Smooth muscle cell (in vitro differentiated cells): ENCODE measurements around the gene ARL10. TPM values are rescaled to one million over a fixed set of nuclear protein-coding genes. Genes with fewer than 3 reads are reported as not detected.

ENCODE experiments used
- DNase-seq: peaks from one replicate; lab custom pipeline; 2025; ENCODE audit not compliant: unreplicated experiment; lab: John Stamatoyannopoulos, UW
- H2AFZ ChIP-seq: fragments of 200-600 bp; sonication (generic); 2 replicates; pipeline ENCODE4 v1.6.0; 2016; ENCODE audit warnings: antibody characterized with exemption, low read depth, mild to moderate bottlenecking
- H3F3A ChIP-seq: fragments of 200-600 bp; sonication (generic); 2 replicates; pipeline ENCODE4 v1.6.0; 2017; ENCODE audit warnings: antibody characterized with exemption, low read depth
- H3K27ac ChIP-seq: fragments of 200-600 bp; sonication (generic); 2 replicates; pipeline ENCODE4 v1.5.1; 2016; ENCODE audit warnings: low read depth, mild to moderate bottlenecking
- H3K27me3 ChIP-seq: fragments of 200-600 bp; sonication (generic); 2 replicates; pipeline ENCODE4 v1.6.1; 2016; ENCODE audit warnings: low read depth, mild to moderate bottlenecking
- H3K36me3 ChIP-seq: fragments of 200-600 bp; sonication (generic); 2 replicates; pipeline ENCODE4 v1.5.1; 2016; ENCODE audit warnings: low read depth
- H3K4me1 ChIP-seq: fragments of 200-600 bp; sonication (generic); 2 replicates; pipeline ENCODE4 v1.5.1; 2016; ENCODE audit warnings: low read depth
- H3K4me2 ChIP-seq: fragments of 200-600 bp; sonication (generic); 2 replicates; pipeline ENCODE4 v1.6.0; 2016; ENCODE audit warnings: mild to moderate bottlenecking
- H3K4me3 ChIP-seq: fragments of 200-600 bp; sonication (generic); 2 replicates; pipeline ENCODE4 v1.5.1; 2016; ENCODE audit warnings: mild to moderate bottlenecking
- H3K79me2 ChIP-seq: fragments of 200-600 bp; sonication (generic); 2 replicates; pipeline ENCODE4 v1.6.0; 2016; ENCODE audit warnings: low read depth, mild to moderate bottlenecking
- H3K9ac ChIP-seq: fragments of 200-600 bp; sonication (generic); 2 replicates; pipeline ENCODE4 v1.6.0; 2016; ENCODE audit warnings: low read depth
- H3K9me3 ChIP-seq: fragments of 200-600 bp; sonication (generic); replicated peaks from 2 replicates; pipeline ENCODE4 v1.5.1; 2016; ENCODE audit warnings: low read depth
- H4K20me1 ChIP-seq: fragments of 200-600 bp; sonication (generic); 2 replicates; pipeline ENCODE4 v1.6.0; 2016; ENCODE audit warnings: low read depth
- WGBS: methylation state at CpG from one replicate; pipeline ENCODE4 v1.1.7; 2016; ENCODE audit warnings: low lambda C conversion rate; 5-methylcytosine and 5-hydroxymethylcytosine counted together
- polyA plus RNA-seq: library from polyadenylated mRNA; unstranded; fragments of >200 nt; fragmentation: Nextera tagmentation; extraction: Ambion mirVana; gene quantifications from 2 replicates; pipeline ENCODE4 v1.2.1, GENCODE V29; 2016
- total RNA-seq: library from RNA; depleted of rRNA; stranded (reverse); fragments of >200 nt; gene quantifications from 2 replicates; pipeline ENCODE4 v1.2.3, GENCODE V29; 2014
- TF ChIP-seq, protein P1 (sequence below): fragments of 200-600 bp; sonication (generic); IDR thresholded peaks from 2 replicates; pipeline ENCODE4 v1.5.1; 2017; ENCODE audit warnings: borderline replicate concordance, mild to moderate bottlenecking, antibody characterized with exemption; ENCODE audit not compliant: insufficient read depth, poor library complexity, severe bottlenecking

ARL10 gene
- total and polyA plus RNA-seq, 2 experiments from 2014 or later = 5.6 to 10.7 TPM

DNA sequence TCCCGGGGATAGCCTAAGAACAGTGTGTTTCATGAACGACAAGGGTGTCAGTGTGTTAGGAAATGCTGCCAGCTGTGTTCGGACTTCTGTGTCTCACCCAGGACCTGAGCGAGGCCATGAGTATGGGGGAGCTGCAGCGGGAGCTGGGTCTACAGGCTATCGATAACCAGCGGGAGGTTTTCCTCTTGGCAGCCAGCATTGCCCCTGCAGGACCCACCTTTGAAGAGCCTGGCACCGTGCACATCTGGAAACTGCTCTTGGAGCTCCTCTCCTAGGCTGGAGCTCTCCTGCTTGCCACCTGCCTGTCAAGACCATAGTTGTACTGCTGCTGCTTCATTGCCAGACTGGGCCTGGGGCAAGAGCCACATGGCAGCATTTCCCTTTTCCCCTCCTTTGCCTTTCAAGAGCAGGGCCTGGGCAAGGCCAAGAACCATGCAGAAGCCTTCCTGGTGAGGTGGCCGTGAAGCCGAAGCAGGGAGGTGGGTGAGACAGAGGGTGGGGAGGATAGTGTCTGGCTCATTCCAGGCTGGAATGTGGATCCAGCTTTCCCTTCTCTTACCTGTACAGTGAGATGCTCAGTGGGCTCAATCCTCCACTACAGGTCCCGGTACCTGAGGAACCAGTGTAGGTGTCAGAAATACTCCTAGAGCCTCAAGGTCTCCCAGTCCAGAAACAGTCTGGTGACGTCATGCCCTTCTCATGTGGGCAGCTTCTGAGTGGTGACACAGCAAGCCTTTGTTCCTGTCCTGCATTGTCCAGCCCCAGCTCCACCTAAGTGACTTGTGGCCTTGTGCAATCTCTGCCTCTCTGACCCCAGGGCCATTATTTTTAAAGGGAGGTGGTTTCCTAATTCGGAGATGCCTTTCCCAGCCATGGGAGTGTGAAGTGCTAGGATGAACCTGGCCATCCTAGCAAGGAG, 6.6 kb downstream of the ARL10 start:
- DNase-seq = no peak
- H4K20me1 ChIP-seq = no peaks in the 10 kb centered on the region
- no peaks in the 10 kb centered on the region for H3K79me2 ChIP-seq
- no peaks in the 10 kb centered on the region for H3K27me3 ChIP-seq
- H3K36me3 ChIP-seq = no peaks in the 10 kb centered on the region
- no peak overlapping the region for H3K27ac ChIP-seq
- TF ChIP-seq, protein P1, sequence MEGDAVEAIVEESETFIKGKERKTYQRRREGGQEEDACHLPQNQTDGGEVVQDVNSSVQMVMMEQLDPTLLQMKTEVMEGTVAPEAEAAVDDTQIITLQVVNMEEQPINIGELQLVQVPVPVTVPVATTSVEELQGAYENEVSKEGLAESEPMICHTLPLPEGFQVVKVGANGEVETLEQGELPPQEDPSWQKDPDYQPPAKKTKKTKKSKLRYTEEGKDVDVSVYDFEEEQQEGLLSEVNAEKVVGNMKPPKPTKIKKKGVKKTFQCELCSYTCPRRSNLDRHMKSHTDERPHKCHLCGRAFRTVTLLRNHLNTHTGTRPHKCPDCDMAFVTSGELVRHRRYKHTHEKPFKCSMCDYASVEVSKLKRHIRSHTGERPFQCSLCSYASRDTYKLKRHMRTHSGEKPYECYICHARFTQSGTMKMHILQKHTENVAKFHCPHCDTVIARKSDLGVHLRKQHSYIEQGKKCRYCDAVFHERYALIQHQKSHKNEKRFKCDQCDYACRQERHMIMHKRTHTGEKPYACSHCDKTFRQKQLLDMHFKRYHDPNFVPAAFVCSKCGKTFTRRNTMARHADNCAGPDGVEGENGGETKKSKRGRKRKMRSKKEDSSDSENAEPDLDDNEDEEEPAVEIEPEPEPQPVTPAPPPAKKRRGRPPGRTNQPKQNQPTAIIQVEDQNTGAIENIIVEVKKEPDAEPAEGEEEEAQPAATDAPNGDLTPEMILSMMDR = no peak
- 91% methylated on average over 13 of the region's 13 CpGs for WGBS
- no peak overlapping the region for H3K9ac ChIP-seq
- no peaks in the 10 kb centered on the region for H3K4me1 ChIP-seq
- H3F3A ChIP-seq = no peaks in the 10 kb centered on the region
- H3K4me2 ChIP-seq = no peak overlapping the region
- no peak overlapping the region for H3K4me3 ChIP-seq
- no peaks in the 10 kb centered on the region for H3K9me3 ChIP-seq
- H2AFZ ChIP-seq = no peak overlapping the region

DNA sequence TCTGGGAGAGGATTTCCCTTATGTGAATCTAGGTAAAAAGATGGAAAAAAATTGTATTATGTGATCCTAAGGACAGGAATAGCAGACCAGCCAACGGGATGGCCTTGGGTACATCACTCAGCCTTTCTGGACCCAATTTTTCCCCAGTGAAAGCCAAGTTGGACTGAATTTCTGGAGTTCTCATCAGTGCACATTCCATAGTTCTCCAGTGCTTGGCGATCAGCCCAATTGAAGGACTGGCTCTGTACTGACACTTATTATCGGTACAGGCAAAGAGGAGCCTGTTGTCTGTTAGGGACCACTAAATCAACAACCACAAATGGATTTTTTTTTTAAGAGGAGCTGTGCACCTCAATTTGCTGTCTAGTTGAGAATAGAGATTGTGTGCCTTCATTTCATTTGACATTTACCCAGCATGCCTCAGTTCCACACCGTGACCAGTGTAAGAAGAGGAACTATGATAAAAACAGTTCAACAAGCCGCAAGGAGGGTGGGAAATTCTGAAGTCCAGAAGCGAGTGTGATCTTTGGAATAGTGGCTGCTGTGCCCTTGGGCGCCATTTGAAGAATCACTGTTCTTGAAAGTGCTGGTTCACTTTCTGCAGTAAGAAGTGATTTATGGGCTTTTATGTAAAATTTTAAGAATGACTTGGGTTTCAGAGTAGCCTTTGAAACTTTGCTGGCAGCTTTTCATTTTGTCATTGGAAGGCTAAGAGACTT, 8.0 kb downstream of the ARL10 start:
- H4K20me1 ChIP-seq = no peaks in the 10 kb centered on the region
- no peaks in the 10 kb centered on the region for H3K9me3 ChIP-seq
- TF ChIP-seq, protein P1 = no peak
- H3K9ac ChIP-seq = no peak overlapping the region
- H2AFZ ChIP-seq = no peak overlapping the region
- no peaks in the 10 kb centered on the region for H3K27me3 ChIP-seq
- no peaks in the 10 kb centered on the region for H3K4me1 ChIP-seq
- WGBS = 93% methylated on average over 7 of the region's 7 CpGs
- no peak overlapping the region for H3K27ac ChIP-seq
- no peak overlapping the region for H3K4me3 ChIP-seq
- H3K4me2 ChIP-seq = no peak overlapping the region
- no peaks in the 10 kb centered on the region for H3F3A ChIP-seq
- no peak for DNase-seq
- no peaks in the 10 kb centered on the region for H3K79me2 ChIP-seq
- no peaks in the 10 kb centered on the region for H3K36me3 ChIP-seq

DNA sequence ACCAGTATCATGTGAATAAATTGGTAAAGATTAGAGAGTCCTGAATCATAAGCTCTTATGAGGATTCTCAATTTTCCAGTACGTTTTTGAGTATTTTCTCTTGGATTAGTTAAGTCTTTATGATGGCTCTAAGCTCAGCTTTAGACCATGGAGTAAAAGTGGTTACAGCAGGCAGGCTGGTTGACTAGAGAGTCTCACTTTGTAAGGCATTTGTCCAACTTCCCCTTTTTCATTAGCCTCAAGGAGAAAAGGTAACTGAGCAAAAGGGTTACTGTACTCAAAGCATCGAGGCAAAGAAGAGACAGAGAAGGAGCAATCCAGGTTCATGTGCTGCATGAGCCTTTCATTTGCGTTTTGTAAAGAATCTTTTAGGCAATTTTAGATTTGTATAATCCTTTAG, 14.6 kb downstream of the ARL10 start:
- no peak overlapping the region for H3K4me2 ChIP-seq
- H3K79me2 ChIP-seq = no peaks in the 10 kb centered on the region
- no peak overlapping the region for H3K4me3 ChIP-seq
- H3K4me1 ChIP-seq = no peaks in the 10 kb centered on the region
- H4K20me1 ChIP-seq = no peaks in the 10 kb centered on the region
- no peak overlapping the region for H2AFZ ChIP-seq
- H3K27me3 ChIP-seq = no peaks in the 10 kb centered on the region
- no peaks in the 10 kb centered on the region for H3K9me3 ChIP-seq
- H3K36me3 ChIP-seq = peaks cover 4% of the 10 kb centered on the region
- WGBS = 91% methylated on average over 3 of the region's 3 CpGs
- no peaks in the 10 kb centered on the region for H3F3A ChIP-seq
- no peak overlapping the region for H3K27ac ChIP-seq
- no peak overlapping the region for H3K9ac ChIP-seq
- TF ChIP-seq, protein P1 = no peak
- DNase-seq = no peak
